IPS DF 6.9 (cell line): ENCODE data around the gene RPIA.
"Not testable (repeated sequence)": the region's sequence is repeated elsewhere in the genome, so short reads cannot be mapped to it uniquely, and the experiment has no call there.

Source experiments
- DNase-seq: peaks from one replicate; pipeline ENCODE4 v3.0.0-alpha.2; 2013; ENCODE audit warnings: low read depth, low spot score
- H3K27ac ChIP-seq: one replicate; pipeline ENCODE4 v1.5.1; 2013; ENCODE audit warnings: low read length, control low read depth
- H3K27me3 ChIP-seq: 2 replicates; pipeline ENCODE4 v1.6.1; 2013; ENCODE audit warnings: mild to moderate bottlenecking, low read length; ENCODE audit not compliant: control insufficient read depth, insufficient read depth
- H3K36me3 ChIP-seq: 2 replicates; pipeline ENCODE4 v1.6.1; 2013; ENCODE audit warnings: low read length; ENCODE audit not compliant: control insufficient read depth, insufficient read depth
- H3K4me1 ChIP-seq: 2 replicates; pipeline ENCODE4 v1.6.1; 2013; ENCODE audit warnings: low read length; ENCODE audit not compliant: control insufficient read depth, insufficient read depth
- H3K4me3 ChIP-seq: 2 replicates; pipeline ENCODE4 v1.5.1; 2013; ENCODE audit warnings: mild to moderate bottlenecking, low read length
- H3K9me3 ChIP-seq: 2 replicates; pipeline ENCODE4 v1.6.1; 2013; ENCODE audit warnings: low read length, inconsistent platforms; ENCODE audit not compliant: control insufficient read depth, insufficient read depth
- WGBS: extraction: QIAGEN DNeasy Blood & Tissue Kit; methylation state at CpG from one replicate; pipeline ENCODE4 v1.1.7; 2013; ENCODE audit warnings: mixed read lengths, missing lambda C conversion rate; ENCODE audit not compliant: insufficient read length, insufficient coverage; 5-methylcytosine and 5-hydroxymethylcytosine counted together

RPIA gene

GRCh38 chr2:88753833-88754584 lies 62.5 kb downstream of the RPIA start:
- WGBS = no CpG with 5 or more reads among the region's 4 CpGs
- no peaks in the 10 kb centered on the region for H3K4me1 ChIP-seq
- DNase-seq = no peak

GRCh38 chr2:88754585-88755320 lies 63.3 kb downstream of the RPIA start:
- no peaks in the 10 kb centered on the region for H3K27me3 ChIP-seq
- H3K27ac ChIP-seq = no peak overlapping the region
- no peak for DNase-seq
- WGBS = no CpG with 5 or more reads among the region's 6 CpGs
- 0 out of 2 replicates have a peak, but pooled peaks cover 2% of the 10 kb centered on the region for H3K9me3 ChIP-seq
- no peaks in the 10 kb centered on the region for H3K4me1 ChIP-seq
- H3K4me3 ChIP-seq = no peak overlapping the region
- no peaks in the 10 kb centered on the region for H3K36me3 ChIP-seq

More at GRCh38 chr2:88753833-88754584, 62.5 kb downstream of the RPIA start:
- Histone ChIP-seq H3K36me3 (no peaks in the 10 kb centered on the region), H3K27ac (no peak overlapping the region), H3K4me3 (no peak overlapping the region), H3K27me3 (no peaks in the 10 kb centered on the region), H3K9me3 (0 out of 2 replicates have a peak, but pooled peaks cover 2% of the 10 kb centered on the region)

GRCh38 chr2:88755836-88756235 lies 64.4 kb downstream of the RPIA start:
- Histone ChIP-seq H3K36me3 (no peaks in the 10 kb centered on the region), H3K4me1 (no peaks in the 10 kb centered on the region), H3K4me3 (no peak overlapping the region), H3K9me3 (0 out of 2 replicates have a peak, but pooled peaks cover 2% of the 10 kb centered on the region), H3K27me3 (no peaks in the 10 kb centered on the region), H3K27ac (no peak overlapping the region)
- no CpG with 5 or more reads among the region's 3 CpGs for WGBS
- DNase-seq = no peak

GRCh38 chr2:88757025-88757424 lies 65.6 kb downstream of the RPIA start:
- no peaks in the 10 kb centered on the region for H3K36me3 ChIP-seq
- DNase-seq = no peak
- H3K9me3 ChIP-seq = 0 out of 2 replicates have a peak, but pooled peaks cover 2% of the 10 kb centered on the region
- H3K27me3 ChIP-seq = no peaks in the 10 kb centered on the region
- H3K4me3 ChIP-seq = no peak overlapping the region
- H3K27ac ChIP-seq = no peak overlapping the region
- no peaks in the 10 kb centered on the region for H3K4me1 ChIP-seq
- no CpG with 5 or more reads among the region's 8 CpGs for WGBS

GRCh38 chr2:88758702-88759101 lies 67.2 kb downstream of the RPIA start:
- no CpG with 5 or more reads among the region's 2 CpGs for WGBS
- not testable (repeated sequence) for H3K27ac ChIP-seq, DNase-seq, H3K27me3 ChIP-seq, H3K4me3 ChIP-seq, H3K4me1 ChIP-seq, H3K9me3 ChIP-seq, H3K36me3 ChIP-seq

GRCh38 chr2:88760819-88761598 lies 69.5 kb downstream of the RPIA start:
- WGBS = no CpG with 5 or more reads among the region's 2 CpGs
- 0 out of 2 replicates have a peak, but pooled peaks cover 2% of the 10 kb centered on the region for H3K9me3 ChIP-seq
- peaks cover 4% of the 10 kb centered on the region; the same call in 1 of the 2 replicates for H3K4me1 ChIP-seq
- peaks cover 8% of the 10 kb centered on the region; the same call in 1 of the 2 replicates for H3K27me3 ChIP-seq
- no peak overlapping the region for H3K4me3 ChIP-seq
- no peaks in the 10 kb centered on the region for H3K36me3 ChIP-seq
- DNase-seq = no peak
- H3K27ac ChIP-seq = no peak overlapping the region

- peaks cover 4% of the 10 kb centered on the region; the same call in 1 of the 2 replicates for H3K4me1 ChIP-seq
- no CpG with 5 or more reads among the region's 19 CpGs for WGBS
- H3K36me3 ChIP-seq = no peaks in the 10 kb centered on the region
- H3K4me3 ChIP-seq = no peak overlapping the region
- DNase-seq = no peak
- no peaks in the 10 kb centered on the region for H3K9me3 ChIP-seq
- no peak overlapping the region for H3K27ac ChIP-seq
- H3K27me3 ChIP-seq = peaks cover 8% of the 10 kb centered on the region; the same call in 1 of the 2 replicates
These were observed 72.8 kb downstream of the RPIA start for GRCh38 chr2:88764141-88764849.

GRCh38 chr2:88764850-88765153 lies 73.3 kb downstream of the RPIA start:
- peak overlapping the region; percentile 27; the same call in 1 of the 2 replicates for H3K4me3 ChIP-seq
- H3K9me3 ChIP-seq = no peaks in the 10 kb centered on the region
- WGBS = no CpG with 5 or more reads among the region's 22 CpGs
- H3K27ac ChIP-seq = no peak overlapping the region
- no peaks in the 10 kb centered on the region for H3K36me3 ChIP-seq
- peaks cover 8% of the 10 kb centered on the region; the same call in 1 of the 2 replicates for H3K27me3 ChIP-seq
- H3K4me1 ChIP-seq = peaks cover 4% of the 10 kb centered on the region; the same call in 1 of the 2 replicates
- DNase-seq = no peak

- Histone ChIP-seq H3K4me1 (peaks cover 4% of the 10 kb centered on the region; the same call in 1 of the 2 replicates), H3K27ac (no peak overlapping the region), H3K36me3 (no peaks in the 10 kb centered on the region), H3K9me3 (no peaks in the 10 kb centered on the region), H3K27me3 (peaks cover 8% of the 10 kb centered on the region; the same call in 1 of the 2 replicates), H3K4me3 (peak overlapping the region; percentile 27; the same call in 1 of the 2 replicates)
- WGBS = no CpG with 5 or more reads among the region's 75 CpGs
- peak; percentile 16 for DNase-seq
These were observed 73.8 kb downstream of the RPIA start for GRCh38 chr2:88765154-88765888.
